ENCODE results near the gene PLCL2.

GRCh38 chr3:17120115-17120514 lies 235.4 kb downstream of the PLCL2 start:
- TF ChIP-seq CTCF (IDR thresholded peaks at IDR 0.05) (no peak), POLR2A (IDR thresholded peaks at IDR 0.05) (no peak)
